ENCODE data around the gene KMT2C.

The KMT2C gene

DNA sequence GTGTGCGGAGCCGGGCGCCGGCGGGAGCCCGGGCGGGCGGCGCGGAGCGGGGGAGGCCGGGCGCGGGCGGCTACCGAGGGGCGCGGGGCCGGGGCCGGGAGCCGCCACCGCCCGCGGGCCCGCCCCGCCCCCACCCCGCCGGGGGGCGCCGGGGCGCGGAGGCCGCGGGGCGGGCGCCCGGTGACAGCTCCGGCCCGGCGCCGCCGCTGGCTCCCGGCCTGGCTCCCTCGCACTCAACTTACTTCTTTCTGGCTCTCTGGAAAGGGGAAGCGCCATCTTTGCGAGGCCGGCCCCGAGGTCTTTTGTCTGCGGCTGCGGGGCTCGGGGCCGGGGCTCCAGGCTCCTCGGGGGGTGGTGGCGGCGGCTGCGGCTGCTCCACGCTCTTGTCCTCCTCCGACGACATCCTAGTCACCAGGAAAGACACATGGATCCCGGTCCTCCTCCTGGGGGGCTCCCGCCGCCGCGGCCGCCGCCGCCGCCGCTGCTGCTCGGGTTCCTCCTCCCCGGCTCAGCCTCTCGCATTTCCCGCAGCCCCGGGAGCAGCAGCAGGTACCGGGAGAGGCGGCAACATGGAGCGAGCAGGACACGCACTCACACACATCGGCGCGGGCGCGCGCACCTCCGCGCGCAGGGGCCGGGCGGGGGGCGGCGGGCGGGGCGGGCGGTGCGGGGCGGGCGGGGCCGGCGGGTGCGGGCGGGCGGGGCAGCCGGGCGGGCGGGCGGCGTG lies at the start of gene KMT2C:
TSS of gene KMT2C (minus strand) at position 620 of the 727 bp plus-strand sequence. CDS start at position 403, 217 bp downstream.
- H3K4me1 ChIP-seq (ENCODE audit: low read length), result peaks cover 30% of the 10 kb centered on the region
- no peaks in the 10 kb centered on the region for H3K36me3 ChIP-seq (replicated peaks; ENCODE audit: low read depth, low read length)
- TF ChIP-seq EZH2phosphoT487 (IDR thresholded peaks at IDR 0.05; ENCODE audit: low read depth), result no peak
- TF ChIP-seq, protein P1, sequence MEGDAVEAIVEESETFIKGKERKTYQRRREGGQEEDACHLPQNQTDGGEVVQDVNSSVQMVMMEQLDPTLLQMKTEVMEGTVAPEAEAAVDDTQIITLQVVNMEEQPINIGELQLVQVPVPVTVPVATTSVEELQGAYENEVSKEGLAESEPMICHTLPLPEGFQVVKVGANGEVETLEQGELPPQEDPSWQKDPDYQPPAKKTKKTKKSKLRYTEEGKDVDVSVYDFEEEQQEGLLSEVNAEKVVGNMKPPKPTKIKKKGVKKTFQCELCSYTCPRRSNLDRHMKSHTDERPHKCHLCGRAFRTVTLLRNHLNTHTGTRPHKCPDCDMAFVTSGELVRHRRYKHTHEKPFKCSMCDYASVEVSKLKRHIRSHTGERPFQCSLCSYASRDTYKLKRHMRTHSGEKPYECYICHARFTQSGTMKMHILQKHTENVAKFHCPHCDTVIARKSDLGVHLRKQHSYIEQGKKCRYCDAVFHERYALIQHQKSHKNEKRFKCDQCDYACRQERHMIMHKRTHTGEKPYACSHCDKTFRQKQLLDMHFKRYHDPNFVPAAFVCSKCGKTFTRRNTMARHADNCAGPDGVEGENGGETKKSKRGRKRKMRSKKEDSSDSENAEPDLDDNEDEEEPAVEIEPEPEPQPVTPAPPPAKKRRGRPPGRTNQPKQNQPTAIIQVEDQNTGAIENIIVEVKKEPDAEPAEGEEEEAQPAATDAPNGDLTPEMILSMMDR (IDR thresholded peaks at IDR 0.05; ENCODE audit: low read depth, low read length), result no peak
- H3K9me3 ChIP-seq (ENCODE audit: insufficient read depth, low read length), result no peaks in the 10 kb centered on the region
- H3K27me3 ChIP-seq (ENCODE audit: low read depth, low read length), result no peaks in the 10 kb centered on the region
- H2AFZ ChIP-seq (ENCODE audit: low read depth, low read length), result peak within 1 kb of the TSS; percentile 79
- peak within 1 kb of the TSS; percentile 81 for H3K4me2 ChIP-seq (ENCODE audit: low read length)
- H3K27ac ChIP-seq (ENCODE audit: low read length), result peak within 1 kb of the TSS; percentile 84
- H3K9ac ChIP-seq (ENCODE audit: low read length), result peak within 1 kb of the TSS; percentile 95
- peaks cover 31% of the 10 kb centered on the region for H4K20me1 ChIP-seq (ENCODE audit: insufficient read depth, low read length)
- peak within 1 kb of the TSS; percentile 98 for H3K4me3 ChIP-seq (ENCODE audit: low read length)
- peaks cover 52% of the 10 kb centered on the region for H3K79me2 ChIP-seq (ENCODE audit: low read length)

DNA sequence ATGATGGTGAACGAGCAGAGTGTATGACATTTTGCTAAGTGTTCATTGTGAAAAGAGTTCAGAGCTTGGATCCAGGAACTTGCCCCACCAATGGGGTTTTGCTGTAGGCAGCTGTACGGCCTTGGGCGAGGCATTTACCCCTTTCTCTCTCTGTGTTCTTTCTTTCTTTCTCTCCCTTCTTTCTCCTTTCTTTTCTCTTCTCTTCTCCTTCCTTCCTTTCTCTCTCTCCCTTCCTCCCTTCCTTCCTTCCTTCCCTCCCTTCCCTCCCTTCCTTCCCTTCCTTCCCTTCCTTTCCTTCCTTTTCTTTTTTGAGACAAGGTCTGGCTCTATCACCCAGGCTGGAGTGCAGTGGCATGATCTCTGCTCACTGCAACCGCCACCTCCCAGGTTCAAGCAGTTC lies 45.3 kb upstream of the KMT2C start:
- H3K27me3 ChIP-seq (ENCODE audit: low read depth, low read length), result no peaks in the 10 kb centered on the region
- no peak overlapping the region for H2AFZ ChIP-seq (ENCODE audit: low read depth, low read length)
- H3K79me2 ChIP-seq (ENCODE audit: low read length), result no peaks in the 10 kb centered on the region
- H3K9me3 ChIP-seq (ENCODE audit: insufficient read depth, low read length), result no peaks in the 10 kb centered on the region
- H3K9ac ChIP-seq (ENCODE audit: low read length), result no peak overlapping the region
- H3K4me1 ChIP-seq (ENCODE audit: low read length), result no peaks in the 10 kb centered on the region
- H3K27ac ChIP-seq (ENCODE audit: low read length), result no peak overlapping the region
- H4K20me1 ChIP-seq (ENCODE audit: insufficient read depth, low read length), result no peaks in the 10 kb centered on the region
- H3K4me2 ChIP-seq (ENCODE audit: low read length), result no peak overlapping the region
- H3K36me3 ChIP-seq (replicated peaks; ENCODE audit: low read depth, low read length), result no peaks in the 10 kb centered on the region
- no peak overlapping the region for H3K4me3 ChIP-seq (ENCODE audit: low read length)
- no peak for TF ChIP-seq EZH2phosphoT487 (IDR thresholded peaks at IDR 0.05; ENCODE audit: low read depth)
- TF ChIP-seq, protein P1 (IDR thresholded peaks at IDR 0.05; ENCODE audit: low read depth, low read length), result no peak

DNA sequence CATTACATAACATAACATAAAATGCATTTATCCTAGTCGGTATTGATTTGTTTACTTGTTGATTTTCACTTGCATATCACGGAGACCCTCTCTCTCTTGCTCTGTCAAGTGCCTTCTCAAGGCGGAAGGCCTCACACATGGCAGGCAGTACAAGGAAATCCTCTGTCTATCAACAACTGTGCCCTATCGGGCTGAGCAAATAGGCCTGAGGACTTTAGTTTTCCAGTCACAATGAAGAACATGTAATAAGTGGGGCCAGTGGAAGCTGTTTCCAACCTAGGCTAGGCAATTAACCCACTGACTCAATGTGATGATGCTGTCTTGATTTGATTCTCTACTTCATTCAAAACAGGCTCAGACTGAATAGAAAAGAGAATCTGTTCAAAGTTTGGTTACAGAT lies 44.9 kb upstream of the KMT2C start:
- Histone ChIP-seq H3K27ac (ENCODE audit: low read length) (no peak overlapping the region), H2AFZ (ENCODE audit: low read depth, low read length) (no peak overlapping the region), H4K20me1 (ENCODE audit: insufficient read depth, low read length) (no peaks in the 10 kb centered on the region), H3K4me3 (ENCODE audit: low read length) (no peak overlapping the region), H3K9ac (ENCODE audit: low read length) (no peak overlapping the region), H3K4me1 (ENCODE audit: low read length) (no peaks in the 10 kb centered on the region), H3K27me3 (ENCODE audit: low read depth, low read length) (no peaks in the 10 kb centered on the region), H3K79me2 (ENCODE audit: low read length) (no peaks in the 10 kb centered on the region), H3K9me3 (ENCODE audit: insufficient read depth, low read length) (no peaks in the 10 kb centered on the region), H3K36me3 (replicated peaks; ENCODE audit: low read depth, low read length) (no peaks in the 10 kb centered on the region), H3K4me2 (ENCODE audit: low read length) (no peak overlapping the region)
- TF ChIP-seq, protein P1 (IDR thresholded peaks at IDR 0.05; ENCODE audit: low read depth, low read length), result no peak
- TF ChIP-seq EZH2phosphoT487 (IDR thresholded peaks at IDR 0.05; ENCODE audit: low read depth), result no peak

DNA sequence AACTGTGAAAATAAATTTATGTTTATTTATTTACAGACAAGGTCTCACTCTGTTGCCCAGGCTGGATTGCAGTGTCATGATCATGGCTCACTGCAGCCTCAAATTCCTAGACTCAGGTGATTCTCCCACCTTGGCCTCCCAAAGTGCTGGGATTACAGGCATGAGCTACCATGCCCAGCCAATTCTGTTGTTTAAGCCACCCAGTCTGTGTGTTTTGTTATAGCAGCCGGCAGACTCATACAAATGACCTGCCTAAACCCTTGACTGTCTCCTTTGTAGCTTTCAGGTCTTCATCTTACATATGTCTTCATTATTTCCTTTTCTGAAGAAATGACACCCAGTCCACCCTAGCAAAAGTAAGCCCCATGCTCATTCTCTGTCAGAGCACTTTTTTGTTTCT lies 43.8 kb upstream of the KMT2C start:
- Histone ChIP-seq H3K9ac (ENCODE audit: low read length) (no peak overlapping the region), H3K79me2 (ENCODE audit: low read length) (no peaks in the 10 kb centered on the region), H3K4me2 (ENCODE audit: low read length) (no peak overlapping the region), H3K36me3 (replicated peaks; ENCODE audit: low read depth, low read length) (no peaks in the 10 kb centered on the region), H4K20me1 (ENCODE audit: insufficient read depth, low read length) (no peaks in the 10 kb centered on the region), H3K27ac (ENCODE audit: low read length) (no peak overlapping the region), H3K27me3 (ENCODE audit: low read depth, low read length) (no peaks in the 10 kb centered on the region), H2AFZ (ENCODE audit: low read depth, low read length) (no peak overlapping the region), H3K4me3 (ENCODE audit: low read length) (no peak overlapping the region), H3K9me3 (ENCODE audit: insufficient read depth, low read length) (no peaks in the 10 kb centered on the region), H3K4me1 (ENCODE audit: low read length) (no peaks in the 10 kb centered on the region)
- no peak for TF ChIP-seq EZH2phosphoT487 (IDR thresholded peaks at IDR 0.05; ENCODE audit: low read depth)
- TF ChIP-seq, protein P1 (IDR thresholded peaks at IDR 0.05; ENCODE audit: low read depth, low read length), result no peak

All from OCI-LY3 (cell line).